NCI-H524 (cell line): Measurements from ENCODE around the gene FNDC1.

Experiments used
- DNase-seq, 2 experiments: peaks; one replicate each; lab custom pipeline; 2025; lab: John Stamatoyannopoulos, UW

Gene FNDC1

DNA sequence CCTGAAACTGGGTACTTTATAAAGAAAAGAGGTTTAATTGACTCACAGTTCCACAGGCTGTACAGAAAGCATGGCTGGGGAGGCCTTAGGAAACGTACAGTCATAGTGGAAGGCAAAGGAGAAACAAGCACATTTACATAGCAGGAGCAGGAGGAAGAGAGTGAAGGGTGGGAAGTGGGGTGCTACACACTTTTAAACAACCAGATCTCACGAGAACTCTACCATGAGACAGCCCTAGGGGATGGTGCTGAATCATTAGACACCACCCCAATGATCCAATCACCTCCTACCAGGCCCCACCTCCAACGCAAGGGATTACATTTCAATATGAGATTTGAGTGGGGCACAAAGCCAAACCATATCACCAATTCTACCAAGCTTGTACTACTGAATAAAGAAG, 7.4 kb upstream of the FNDC1 start:
- DNase-seq = no peak

- peak; percentile 41 to 76 for DNase-seq
These were observed 5.3 kb upstream of the FNDC1 start for GRCh38 chr6:159163901-159164370.

- peak; percentile 59 to 80 for DNase-seq
These were observed 536 bp upstream of the FNDC1 start for GRCh38 chr6:159168536-159169192.

DNA sequence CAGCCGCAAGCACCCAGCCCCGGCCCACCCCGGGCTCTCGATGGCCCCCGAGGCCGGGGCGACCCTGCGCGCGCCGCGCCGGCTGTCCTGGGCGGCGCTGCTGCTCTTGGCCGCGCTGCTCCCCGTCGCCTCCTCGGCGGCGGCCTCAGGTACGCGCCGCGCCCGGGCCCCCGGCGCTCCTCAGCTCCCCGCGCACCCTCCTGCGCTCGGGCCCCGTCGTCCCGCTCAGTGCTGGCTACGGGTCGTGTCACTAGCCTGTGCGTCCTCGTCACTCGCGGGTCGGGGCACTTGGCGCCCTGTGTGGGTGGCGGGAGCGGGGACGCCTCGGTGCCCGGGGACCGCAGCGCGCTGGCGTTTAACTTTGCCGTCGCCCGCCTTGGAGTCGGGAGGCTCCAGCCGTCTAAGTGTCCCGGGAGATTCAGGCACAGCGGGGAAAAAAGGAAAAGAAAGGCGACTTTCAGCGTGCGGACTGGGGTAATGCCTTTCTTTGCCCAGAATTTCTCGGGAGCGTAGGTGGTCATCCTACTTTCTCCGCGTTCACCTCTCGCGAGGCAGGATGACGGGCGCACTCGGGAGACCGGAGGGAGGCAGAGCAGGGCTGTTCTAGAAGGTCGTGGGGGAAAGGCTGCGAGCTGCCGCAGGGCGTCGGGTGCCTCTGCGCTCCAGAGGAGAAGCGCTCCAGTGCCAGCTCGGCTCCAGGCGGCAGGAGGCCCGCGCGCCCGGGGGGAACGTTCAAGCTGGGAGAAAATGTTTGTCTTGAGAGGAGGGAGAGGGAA, 545 bp downstream of the FNDC1 start:
- peak; percentile 32 to 81 for DNase-seq

- no peak for DNase-seq
These were observed 1.1 kb downstream of the FNDC1 start for GRCh38 chr6:159170333-159170672.

- no peak for DNase-seq
These were observed 2.0 kb downstream of the FNDC1 start for GRCh38 chr6:159170999-159171712.

DNA sequence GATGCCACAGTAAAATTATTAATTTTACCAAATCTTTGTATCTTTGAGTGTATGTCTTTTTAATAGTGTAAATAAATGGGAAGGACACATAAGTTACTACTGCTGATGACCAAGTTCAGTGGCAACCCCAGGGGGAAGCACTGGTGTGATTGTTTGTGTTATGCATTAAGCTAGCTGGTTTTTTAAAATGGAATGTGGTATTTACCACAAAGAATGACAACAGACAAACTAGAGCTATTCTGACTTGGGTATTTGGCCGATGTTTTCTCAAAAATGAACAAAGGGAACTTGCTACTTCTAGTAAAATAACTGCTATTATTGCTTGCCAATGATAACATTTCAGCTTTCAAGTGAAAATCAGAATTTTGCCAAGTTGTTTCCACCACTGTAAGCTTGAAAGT, 2.9 kb downstream of the FNDC1 start:
- no peak for DNase-seq

DNA sequence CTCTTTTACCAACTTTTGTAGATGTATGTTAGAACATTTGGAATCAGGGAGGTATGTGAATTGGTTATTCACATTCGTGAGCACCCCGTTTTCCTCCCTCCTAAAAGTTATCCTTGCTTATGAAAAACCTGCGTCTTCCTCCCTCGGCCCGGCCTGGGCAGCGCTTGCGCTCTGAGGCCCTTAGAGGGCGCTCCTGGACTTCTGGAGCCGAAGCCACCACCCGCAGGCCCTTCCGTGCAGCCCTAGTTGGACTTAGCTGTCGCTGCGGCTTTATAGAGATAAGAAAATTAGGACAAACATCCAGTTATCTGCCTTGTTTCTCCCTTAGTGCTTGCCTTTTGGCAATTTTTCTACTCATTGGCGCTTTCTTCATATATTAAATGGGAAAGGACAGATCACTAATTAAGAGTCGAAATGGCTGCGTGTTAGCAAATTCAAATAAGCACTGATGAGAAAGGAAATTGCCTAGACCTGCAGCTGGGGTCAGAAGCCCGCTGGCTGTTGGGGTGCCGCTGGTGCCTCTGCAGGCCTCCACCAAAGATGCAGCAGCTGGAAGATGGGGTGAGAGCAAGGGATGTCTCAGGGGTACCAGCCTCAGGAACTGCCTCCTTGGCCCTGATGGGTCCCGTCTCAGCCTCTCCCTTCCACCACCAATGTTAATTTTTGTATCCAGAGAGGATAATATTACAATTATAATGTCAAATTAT, 5.2 kb downstream of the FNDC1 start:
- DNase-seq = peak; percentile 55 to 77

- DNase-seq = no peak
These were observed 7.7 kb downstream of the FNDC1 start for GRCh38 chr6:159176913-159177312.

- no peak for DNase-seq
These were observed 9.6 kb downstream of the FNDC1 start for GRCh38 chr6:159178847-159179246.

GRCh38 chr6:159180001-159180400, 10.8 kb downstream of the FNDC1 start:
- DNase-seq = no peak

DNA sequence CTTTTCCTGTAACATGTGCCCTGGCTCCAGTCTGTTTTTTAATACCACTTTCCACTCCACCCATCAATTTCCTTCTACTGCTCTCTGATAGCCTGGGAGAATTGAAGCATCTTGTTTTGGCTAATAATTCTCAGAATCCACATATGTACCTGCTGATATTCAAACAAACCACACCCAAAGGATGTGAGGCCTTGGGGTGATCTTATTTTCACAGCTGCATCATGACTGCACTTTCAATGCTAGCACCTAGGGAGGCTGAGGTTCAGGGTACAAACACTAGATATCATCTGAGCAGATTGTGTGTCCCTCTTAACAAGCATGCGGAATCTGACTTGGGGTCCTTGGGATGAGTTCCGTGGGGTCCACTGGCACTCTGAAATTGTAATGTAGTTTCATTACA, 12.7 kb downstream of the FNDC1 start:
- no peak for DNase-seq

- no peak for DNase-seq
These were observed 15.4 kb downstream of the FNDC1 start for GRCh38 chr6:159184559-159184958.

GRCh38 chr6:159190460-159190859, 21.3 kb downstream of the FNDC1 start:
- DNase-seq = no peak

GRCh38 chr6:159193923-159194322, 24.7 kb downstream of the FNDC1 start:
- no peak for DNase-seq

DNA sequence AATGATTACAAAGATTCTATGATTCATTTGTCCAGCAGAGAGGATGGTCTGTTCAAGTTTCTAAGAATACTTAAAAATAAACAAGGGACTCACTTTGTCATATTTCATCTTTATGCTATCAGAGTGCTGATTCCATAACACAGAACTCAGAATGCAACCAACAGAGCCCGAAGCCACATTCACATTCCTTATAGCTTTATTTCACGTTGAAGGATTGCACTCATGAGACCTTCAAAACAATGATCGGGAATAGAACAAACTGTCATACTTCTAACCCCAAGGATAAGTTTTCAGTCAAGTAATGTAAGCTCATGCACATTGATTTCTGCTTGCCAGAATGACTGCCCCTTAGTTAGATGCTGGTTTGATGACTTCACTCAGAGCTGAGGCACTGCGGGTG, 25.2 kb downstream of the FNDC1 start:
- no peak for DNase-seq

GRCh38 chr6:159196430-159196975, 27.3 kb downstream of the FNDC1 start:
- DNase-seq = no peak

DNA sequence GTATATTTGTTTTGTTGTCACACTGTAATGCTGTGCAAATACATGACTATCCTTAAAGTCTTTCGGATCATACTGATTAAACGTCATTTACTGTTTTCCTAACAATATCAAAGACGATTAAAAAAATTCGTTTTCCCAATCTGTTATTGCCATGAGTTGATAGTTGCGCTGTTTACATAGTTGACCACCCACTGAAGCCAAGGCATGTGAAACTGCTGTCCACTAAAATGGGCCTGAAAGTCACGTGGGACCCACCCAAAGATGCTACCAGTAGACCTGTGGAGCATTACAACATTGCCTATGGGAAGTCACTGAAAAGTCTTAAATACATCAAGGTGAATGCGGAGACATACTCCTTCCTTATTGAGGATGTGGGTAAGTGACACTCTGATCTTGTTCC, 28.1 kb downstream of the FNDC1 start:
- DNase-seq = no peak

DNA sequence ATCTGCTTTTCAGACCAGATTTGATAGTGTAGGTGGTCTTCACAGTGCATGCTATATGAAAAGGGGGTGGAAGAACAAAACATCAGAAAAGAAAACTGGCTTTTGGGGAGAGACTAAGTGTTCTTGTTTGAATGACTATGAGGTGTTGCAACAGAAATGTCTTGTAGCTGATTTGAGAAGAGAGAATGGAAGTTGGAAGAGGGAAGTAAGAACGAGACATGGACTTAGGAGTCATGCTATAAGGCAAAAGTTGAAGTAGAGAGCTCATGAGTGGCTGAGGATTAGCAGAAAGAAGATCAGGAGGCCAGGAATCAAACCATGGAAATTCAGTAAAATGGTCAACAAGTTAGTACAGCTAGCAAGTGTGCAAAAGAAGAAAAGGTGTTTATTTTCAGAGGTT, 32.1 kb downstream of the FNDC1 start:
- no peak for DNase-seq

DNA sequence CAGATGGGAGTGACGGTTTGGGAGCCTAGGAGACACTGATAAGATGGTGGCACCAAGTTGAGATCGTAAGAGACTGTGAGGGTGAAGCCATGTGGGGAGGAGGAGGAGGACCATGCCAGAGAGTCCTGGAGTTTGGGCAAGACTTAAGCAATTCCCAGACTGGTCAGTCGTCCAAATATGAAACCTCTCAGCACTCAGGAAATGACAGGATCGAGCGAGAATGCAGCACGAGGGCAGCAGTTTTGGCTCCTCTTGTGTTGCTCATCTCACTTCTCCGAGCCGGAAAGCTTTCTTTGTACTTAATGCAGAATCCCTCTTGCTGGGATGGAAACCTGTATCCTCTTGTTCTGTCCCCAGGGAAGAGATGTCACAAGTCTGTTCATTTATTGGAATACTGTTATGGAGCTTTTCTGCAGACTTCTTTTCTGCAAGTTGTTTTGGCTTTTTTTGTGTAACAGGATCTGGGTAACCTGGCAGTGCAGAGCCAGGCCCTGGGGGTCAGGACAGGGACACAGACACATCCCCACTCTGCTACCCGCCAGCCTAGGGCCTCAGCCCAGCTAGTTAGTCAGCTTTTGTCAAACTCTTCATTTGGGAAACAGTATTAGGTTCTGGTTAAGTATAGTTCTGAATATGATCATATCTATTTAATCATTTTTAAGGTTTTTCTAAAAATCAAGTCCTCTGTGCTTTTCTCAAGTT, 34.3 kb downstream of the FNDC1 start:
- DNase-seq = no peak

GRCh38 chr6:159204605-159205004, 35.4 kb downstream of the FNDC1 start:
- no peak for DNase-seq
